ENCODE measurements around the gene FAM50A. TPM values are rescaled to one million over a fixed set of nuclear protein-coding genes. Genes with fewer than 3 reads are reported as not detected.
A peak's percentile ranks its signal among the peaks of the same experiment; 100 is the strongest.

Gene FAM50A
- total RNA-seq, 6 donors from 2014 or later: 59.0 to 144 (median 72.7) TPM

DNA sequence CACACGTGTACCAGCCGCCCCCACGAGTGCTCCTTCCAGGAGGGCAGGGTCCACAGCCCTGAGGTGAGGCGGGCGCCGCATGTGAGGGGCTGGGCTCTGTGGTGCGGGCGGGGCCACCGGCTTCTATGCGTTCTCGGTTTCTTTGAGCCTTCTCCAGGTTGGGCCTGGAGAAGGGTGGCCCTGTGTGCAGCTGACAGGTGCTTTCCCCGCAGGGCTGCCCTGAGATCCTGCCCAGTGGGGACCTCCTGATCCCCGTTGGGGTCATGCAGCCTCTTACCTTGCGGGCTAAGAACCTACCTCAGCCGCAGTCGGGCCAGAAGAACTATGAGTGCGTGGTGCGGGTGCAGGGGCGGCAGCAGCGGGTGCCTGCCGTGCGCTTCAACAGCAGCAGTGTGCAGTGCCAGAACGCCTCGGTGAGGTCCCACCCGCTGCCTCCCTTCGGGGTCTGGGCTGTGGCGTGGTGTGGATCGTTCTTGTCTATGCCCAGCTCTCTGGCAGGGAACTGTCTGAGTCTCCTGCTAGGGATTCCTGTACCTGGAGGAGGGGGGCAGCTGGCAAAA lies 20.9 kb downstream of the FAM50A start:
- no peak overlapping the region for H3K27ac ChIP-seq
- no peak overlapping the region for H3K4me3 ChIP-seq
- H3K9me3 ChIP-seq: no peaks in the 10 kb centered on the region
- no peaks in the 10 kb centered on the region for H3K4me1 ChIP-seq
- ATAC-seq (ENCODE audit: low FRiP score in 2 of 2): no peak
- peaks cover 0 to 58% (median 24%) of the 10 kb centered on the region in 4 donors for H3K36me3 ChIP-seq
- no peaks in the 10 kb centered on the region for H3K27me3 ChIP-seq
- no peak for TF ChIP-seq EP300 (IDR thresholded peaks at IDR 0.05)
- TF ChIP-seq, protein P1, sequence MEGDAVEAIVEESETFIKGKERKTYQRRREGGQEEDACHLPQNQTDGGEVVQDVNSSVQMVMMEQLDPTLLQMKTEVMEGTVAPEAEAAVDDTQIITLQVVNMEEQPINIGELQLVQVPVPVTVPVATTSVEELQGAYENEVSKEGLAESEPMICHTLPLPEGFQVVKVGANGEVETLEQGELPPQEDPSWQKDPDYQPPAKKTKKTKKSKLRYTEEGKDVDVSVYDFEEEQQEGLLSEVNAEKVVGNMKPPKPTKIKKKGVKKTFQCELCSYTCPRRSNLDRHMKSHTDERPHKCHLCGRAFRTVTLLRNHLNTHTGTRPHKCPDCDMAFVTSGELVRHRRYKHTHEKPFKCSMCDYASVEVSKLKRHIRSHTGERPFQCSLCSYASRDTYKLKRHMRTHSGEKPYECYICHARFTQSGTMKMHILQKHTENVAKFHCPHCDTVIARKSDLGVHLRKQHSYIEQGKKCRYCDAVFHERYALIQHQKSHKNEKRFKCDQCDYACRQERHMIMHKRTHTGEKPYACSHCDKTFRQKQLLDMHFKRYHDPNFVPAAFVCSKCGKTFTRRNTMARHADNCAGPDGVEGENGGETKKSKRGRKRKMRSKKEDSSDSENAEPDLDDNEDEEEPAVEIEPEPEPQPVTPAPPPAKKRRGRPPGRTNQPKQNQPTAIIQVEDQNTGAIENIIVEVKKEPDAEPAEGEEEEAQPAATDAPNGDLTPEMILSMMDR (IDR thresholded peaks at IDR 0.05): no peak
- no peak for TF ChIP-seq POLR2AphosphoS5 (IDR thresholded peaks at IDR 0.05)
- no peak for TF ChIP-seq POLR2A (IDR thresholded peaks at IDR 0.05)
- DNase-seq: no peak
- 89 to 94% methylated on average over 3 to 28 of the region's 28 CpGs for WGBS, 2 donors

DNA sequence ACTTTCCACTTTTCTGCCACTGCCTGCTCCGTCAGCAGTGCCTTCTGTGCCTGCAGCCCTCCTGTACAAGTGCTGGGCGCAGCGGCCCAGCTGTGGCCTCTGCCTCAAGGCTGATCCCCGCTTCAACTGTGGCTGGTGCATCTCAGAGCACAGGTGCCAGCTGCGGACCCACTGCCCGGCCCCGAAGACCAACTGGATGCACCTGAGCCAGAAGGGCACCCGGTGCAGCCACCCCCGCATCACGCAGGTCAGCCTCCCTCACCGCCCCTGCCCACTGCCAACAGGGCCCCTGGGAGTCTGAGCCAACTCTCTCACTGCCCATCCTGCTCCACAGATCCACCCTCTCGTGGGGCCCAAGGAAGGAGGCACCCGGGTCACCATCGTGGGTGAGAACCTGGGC lies 21.7 kb downstream of the FAM50A start:
- ATAC-seq (ENCODE audit: low FRiP score in 2 of 2) (no peak), DNase-seq (no peak)
- Histone ChIP-seq H3K4me1 (no peaks in the 10 kb centered on the region), H3K27ac (no peak overlapping the region), H3K36me3 (peaks cover 0 to 58% (median 27%) of the 10 kb centered on the region in 4 donors), H3K9me3 (no peaks in the 10 kb centered on the region), H3K4me3 (no peak overlapping the region), H3K27me3 (no peaks in the 10 kb centered on the region)
- TF ChIP-seq EP300 (IDR thresholded peaks at IDR 0.05) (no peak), POLR2A (IDR thresholded peaks at IDR 0.05) (no peak), POLR2AphosphoS5 (IDR thresholded peaks at IDR 0.05) (no peak)
- TF ChIP-seq, protein P1 (IDR thresholded peaks at IDR 0.05): no peak
- 89% methylated on average over 12 of the region's 14 CpGs; no CpG with 5 or more reads in 1 of the 2 donors for WGBS, 2 donors

DNA sequence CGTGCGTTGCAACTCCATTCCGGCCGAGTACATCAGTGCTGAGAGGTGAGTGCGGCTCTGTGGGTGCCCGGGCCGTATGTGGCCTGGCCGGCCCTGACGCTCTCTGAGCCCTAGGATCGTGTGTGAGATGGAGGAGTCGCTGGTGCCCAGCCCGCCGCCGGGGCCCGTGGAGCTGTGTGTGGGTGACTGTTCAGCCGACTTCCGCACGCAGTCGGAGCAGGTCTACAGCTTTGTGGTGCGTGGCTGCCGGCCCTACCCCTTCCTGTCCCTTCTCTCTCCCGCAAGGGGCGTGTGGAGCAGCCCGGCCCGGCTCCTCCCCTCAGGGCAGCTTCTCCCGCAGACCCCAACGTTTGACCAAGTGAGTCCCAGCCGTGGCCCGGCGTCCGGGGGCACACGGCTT lies 22.1 kb downstream of the FAM50A start:
- DNase-seq (peak in 1 of 2 donors; percentile 69), ATAC-seq (ENCODE audit: low FRiP score in 2 of 2) (no peak)
- H3K27ac ChIP-seq: no peak overlapping the region
- no peak for TF ChIP-seq EP300 (IDR thresholded peaks at IDR 0.05)
- TF ChIP-seq, protein P1 (IDR thresholded peaks at IDR 0.05): no peak
- TF ChIP-seq POLR2A (IDR thresholded peaks at IDR 0.05): no peak
- no peak for TF ChIP-seq POLR2AphosphoS5 (IDR thresholded peaks at IDR 0.05)
- H3K27me3 ChIP-seq: no peaks in the 10 kb centered on the region
- H3K4me1 ChIP-seq: no peaks in the 10 kb centered on the region
- H3K9me3 ChIP-seq: no peaks in the 10 kb centered on the region
- H3K4me3 ChIP-seq: no peak overlapping the region
- WGBS, 2 donors: 95% methylated on average over 11 of the region's 32 CpGs; no CpG with 5 or more reads in 1 of the 2 donors
- H3K36me3 ChIP-seq: peaks cover 0 to 60% (median 29%) of the 10 kb centered on the region in 4 donors

DNA sequence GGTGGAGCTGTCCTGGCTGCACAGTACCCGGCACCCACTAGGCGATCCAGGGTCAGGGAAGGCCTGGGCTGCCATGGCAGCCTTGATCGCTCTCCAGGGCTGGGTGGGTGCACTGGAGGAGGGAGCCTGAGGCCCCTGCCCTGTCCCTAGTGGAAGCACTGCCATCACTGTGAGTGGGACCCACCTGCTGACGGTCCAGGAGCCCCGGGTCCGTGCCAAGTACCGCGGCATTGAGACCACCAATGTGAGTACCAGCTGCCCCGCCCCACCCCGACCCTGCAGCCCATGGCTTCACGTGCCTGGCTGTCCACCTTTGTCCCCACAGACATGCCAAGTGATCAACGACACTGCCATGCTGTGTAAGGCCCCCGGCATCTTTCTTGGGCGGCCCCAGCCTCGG lies 23.0 kb downstream of the FAM50A start:
- 87% methylated on average over 15 of the region's 15 CpGs; no CpG with 5 or more reads in 1 of the 2 donors for WGBS, 2 donors
- Histone ChIP-seq H3K27ac (no peak overlapping the region), H3K4me3 (no peak overlapping the region), H3K9me3 (no peaks in the 10 kb centered on the region), H3K27me3 (no peaks in the 10 kb centered on the region), H3K36me3 (peaks cover 0 to 66% (median 31%) of the 10 kb centered on the region in 4 donors), H3K4me1 (no peaks in the 10 kb centered on the region)
- TF ChIP-seq POLR2A (IDR thresholded peaks at IDR 0.05) (no peak), EP300 (IDR thresholded peaks at IDR 0.05) (no peak), POLR2AphosphoS5 (IDR thresholded peaks at IDR 0.05) (no peak)
- TF ChIP-seq, protein P1 (IDR thresholded peaks at IDR 0.05): no peak
- DNase-seq (peak in 1 of 2 donors; percentile 61), ATAC-seq (ENCODE audit: low FRiP score in 2 of 2) (no peak)

- WGBS, 2 donors: 95% methylated on average over 20 of the region's 21 CpGs; no CpG with 5 or more reads in 1 of the 2 donors
- TF ChIP-seq EP300 (IDR thresholded peaks at IDR 0.05) (no peak), POLR2AphosphoS5 (IDR thresholded peaks at IDR 0.05) (no peak), POLR2A (IDR thresholded peaks at IDR 0.05) (no peak)
- TF ChIP-seq, protein P1 (IDR thresholded peaks at IDR 0.05): no peak
- H3K4me3 ChIP-seq: no peak overlapping the region
- DNase-seq: no peak
- peaks cover 0 to 66% (median 31%) of the 10 kb centered on the region in 4 donors for H3K36me3 ChIP-seq
- no peaks in the 10 kb centered on the region for H3K9me3 ChIP-seq
- H3K4me1 ChIP-seq: no peaks in the 10 kb centered on the region
- no peak for ATAC-seq (ENCODE audit: low FRiP score in 2 of 2)
- H3K27me3 ChIP-seq: no peaks in the 10 kb centered on the region
- H3K27ac ChIP-seq: no peak overlapping the region
Observed at GRCh38 chrX:154467556-154467955, 23.6 kb downstream of the FAM50A start.

Measured in upper lobe of left lung (tissue), 6 donors.